Measurements from ENCODE around the gene KISS1R.

GRCh38 chr19:937259-937694 is 20.1 kb downstream of the KISS1R start:
- TF ChIP-seq CTCF (conservative IDR thresholded peaks at IDR 0.05; ENCODE audit: low read depth, low read length) (no peak), MAZ (IDR thresholded peaks at IDR 0.05; ENCODE audit: borderline replicate concordance, low read depth, low read length) (no peak), MAFK (IDR thresholded peaks at IDR 0.05; ENCODE audit: low read depth, low read length) (no peak), USF2 (IDR thresholded peaks at IDR 0.05; ENCODE audit: low read depth, low read length) (no peak), MXI1 (IDR thresholded peaks at IDR 0.05; ENCODE audit: borderline replicate concordance, low read depth, low read length) (no peak), POLR2A (IDR thresholded peaks at IDR 0.05; ENCODE audit: low read depth, low read length) (no peak), ELK1 (IDR thresholded peaks at IDR 0.05; ENCODE audit: borderline replicate concordance, low read depth, low read length) (no peak), BHLHE40 (IDR thresholded peaks at IDR 0.05; ENCODE audit: low read depth, low read length) (no peak), SMC3 (IDR thresholded peaks at IDR 0.05; ENCODE audit: low read depth, low read length) (no peak), RCOR1 (IDR thresholded peaks at IDR 0.05; ENCODE audit: insufficient replicate concordance, low read length) (no peak), RAD21 (IDR thresholded peaks at IDR 0.05; ENCODE audit: low read length) (no peak), NFE2L2 (IDR thresholded peaks at IDR 0.05; ENCODE audit: low read depth, low read length) (no peak)

Data from IMR-90 (cell line).